ENCODE data around the gene COLEC12. TPM values are rescaled to one million over a fixed set of nuclear protein-coding genes. Genes with fewer than 3 reads are reported as not detected.

Gene COLEC12
- total RNA-seq, 1 experiment from 2014 or later = not detected

- Mint-ChIP-seq H3K9me3 (ENCODE audit: low read depth, unreplicated experiment) (no peaks in the 10 kb centered on the region), H3K4me3 (ENCODE audit: low read depth, unreplicated experiment) (no peak overlapping the region), H3K27me3 (ENCODE audit: unreplicated experiment) (no peaks in the 10 kb centered on the region), H3K36me3 (ENCODE audit: insufficient read depth, unreplicated experiment) (peaks cover 1% of the 10 kb centered on the region), H3K4me1 (ENCODE audit: low read depth, unreplicated experiment) (peaks cover 21% of the 10 kb centered on the region), H3K27ac (ENCODE audit: unreplicated experiment) (no peak overlapping the region)
- intact Hi-C loops (cut with micrococcal nuclease; ENCODE audit: unreplicated experiment) = loop anchor here (10.0 kb wide), 1 partner anchor 54 kb away; no protein-coding TSS in a partner anchor
- no peak for TF ChIP-seq CTCF (IDR thresholded peaks at IDR 0.05; ENCODE audit: unreplicated experiment)
- no TSS peak for BruUV-seq (replicated peaks)
- DNase-seq = no peak
- CTCF ChIA-PET = no interaction called here
Measured at GRCh38 chr18:420661-421246, 79.7 kb downstream of the COLEC12 start.

DNA sequence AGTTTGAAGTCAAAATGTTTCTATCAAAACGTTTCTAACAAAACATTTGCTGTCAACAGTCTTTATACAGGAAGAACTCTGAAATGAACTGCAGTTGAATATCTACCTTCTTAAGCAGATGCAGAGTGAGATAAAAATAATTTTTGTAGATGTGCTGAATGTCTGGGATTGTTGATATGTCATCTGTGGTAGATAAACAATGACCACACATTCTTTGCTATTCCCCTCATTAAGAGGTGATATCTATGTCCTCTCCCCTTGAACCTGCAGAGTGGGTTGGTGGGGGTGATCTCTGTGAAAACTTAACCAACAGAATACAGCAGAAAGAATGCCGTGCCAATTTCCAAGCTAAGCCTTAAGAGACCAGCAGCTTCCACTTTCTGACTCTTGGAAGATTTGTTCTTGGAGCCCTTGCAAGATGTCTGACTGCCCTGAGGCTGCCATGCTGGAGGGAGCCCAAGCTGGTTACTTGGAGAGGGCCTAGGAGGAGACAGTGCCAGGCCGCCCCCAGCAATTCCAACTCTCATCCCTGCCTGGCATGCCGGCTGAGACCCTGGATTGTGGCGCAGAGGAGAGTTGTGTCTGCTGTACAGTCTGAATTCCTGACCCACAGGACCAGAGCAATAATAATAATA, 80.8 kb downstream of the COLEC12 start:
- Mint-ChIP-seq H3K4me3 (ENCODE audit: low read depth, unreplicated experiment) (no peak overlapping the region), H3K27me3 (ENCODE audit: unreplicated experiment) (no peaks in the 10 kb centered on the region), H3K4me1 (ENCODE audit: low read depth, unreplicated experiment) (peaks cover 27% of the 10 kb centered on the region), H3K9me3 (ENCODE audit: low read depth, unreplicated experiment) (no peaks in the 10 kb centered on the region), H3K27ac (ENCODE audit: unreplicated experiment) (no peak overlapping the region), H3K36me3 (ENCODE audit: insufficient read depth, unreplicated experiment) (no peaks in the 10 kb centered on the region)
- no peak for DNase-seq
- intact Hi-C loops (cut with micrococcal nuclease; ENCODE audit: unreplicated experiment) = loop anchor here (10.0 kb wide), 1 partner anchor 55 kb away; no protein-coding TSS in a partner anchor
- BruUV-seq (replicated peaks) = no TSS peak
- CTCF ChIA-PET = no interaction called here
- no peak for TF ChIP-seq CTCF (IDR thresholded peaks at IDR 0.05; ENCODE audit: unreplicated experiment)

- Mint-ChIP-seq H3K36me3 (ENCODE audit: insufficient read depth, unreplicated experiment) (no peaks in the 10 kb centered on the region), H3K27me3 (ENCODE audit: unreplicated experiment) (no peaks in the 10 kb centered on the region), H3K27ac (ENCODE audit: unreplicated experiment) (no peak overlapping the region), H3K4me3 (ENCODE audit: low read depth, unreplicated experiment) (no peak overlapping the region), H3K4me1 (ENCODE audit: low read depth, unreplicated experiment) (peaks cover 27% of the 10 kb centered on the region), H3K9me3 (ENCODE audit: low read depth, unreplicated experiment) (no peaks in the 10 kb centered on the region)
- intact Hi-C loops (cut with micrococcal nuclease; ENCODE audit: unreplicated experiment) = no loop called here
- DNase-seq = no peak
- no TSS peak for BruUV-seq (replicated peaks)
- TF ChIP-seq CTCF (IDR thresholded peaks at IDR 0.05; ENCODE audit: unreplicated experiment) = no peak
- CTCF ChIA-PET = no interaction called here
Measured at GRCh38 chr18:417495-417894, 83.0 kb downstream of the COLEC12 start.

DNA sequence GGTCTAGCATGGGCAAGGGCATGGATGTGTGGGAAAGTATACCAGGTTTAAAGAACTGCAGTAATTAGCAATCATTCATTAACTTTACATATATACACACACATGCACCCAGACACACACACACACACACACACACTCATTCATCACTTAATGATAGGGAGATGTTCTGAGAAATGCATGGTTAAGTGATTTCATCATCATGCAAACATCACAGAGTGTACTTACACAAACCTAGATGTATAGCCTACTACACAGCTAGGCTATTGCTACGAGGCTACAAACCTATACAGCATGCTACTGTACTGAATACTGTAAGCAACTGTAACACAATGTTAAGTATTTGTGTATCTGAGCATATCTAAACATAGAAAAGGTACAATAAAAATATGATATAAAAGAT, 83.6 kb downstream of the COLEC12 start:
- no peak for DNase-seq
- CTCF ChIA-PET = no interaction called here
- no peak for TF ChIP-seq CTCF (IDR thresholded peaks at IDR 0.05; ENCODE audit: unreplicated experiment)
- intact Hi-C loops (cut with micrococcal nuclease; ENCODE audit: unreplicated experiment) = no loop called here
- Mint-ChIP-seq H3K27ac (ENCODE audit: unreplicated experiment) (no peak overlapping the region), H3K36me3 (ENCODE audit: insufficient read depth, unreplicated experiment) (no peaks in the 10 kb centered on the region), H3K9me3 (ENCODE audit: low read depth, unreplicated experiment) (no peaks in the 10 kb centered on the region), H3K4me1 (ENCODE audit: low read depth, unreplicated experiment) (peaks cover 23% of the 10 kb centered on the region), H3K27me3 (ENCODE audit: unreplicated experiment) (no peaks in the 10 kb centered on the region), H3K4me3 (ENCODE audit: low read depth, unreplicated experiment) (no peak overlapping the region)
- BruUV-seq (replicated peaks) = no TSS peak

Measured in Calu3 (cell line).